Measurements from ENCODE around the gene ASTN2.

ASTN2 gene

GRCh38 chr9:117101008-117101407, 313.8 kb downstream of the ASTN2 start:
- H3K9ac ChIP-seq (ENCODE audit: low read depth, low read length), result no peak overlapping the region
- H3K79me2 ChIP-seq (ENCODE audit: insufficient read depth, low read length), result no peaks in the 10 kb centered on the region
- no peaks in the 10 kb centered on the region for H3K27me3 ChIP-seq (ENCODE audit: insufficient read depth, low read length, poor library complexity)
- H2AFZ ChIP-seq (ENCODE audit: low read depth, low read length), result no peak overlapping the region
- TF ChIP-seq CTCF (IDR thresholded peaks at IDR 0.05; ENCODE audit: borderline replicate concordance, extremely low read depth, low read length, poor library complexity, severe bottlenecking), result no peak
- TF ChIP-seq EZH2 (IDR thresholded peaks at IDR 0.05; ENCODE audit: borderline replicate concordance, low read depth, low read length, severe bottlenecking), result no peak
- no peak overlapping the region for H3K27ac ChIP-seq (ENCODE audit: low read length)
- H3K4me3 ChIP-seq (ENCODE audit: low read depth in 1 of 2, low read length in 2 of 2), result no peak overlapping the region
- no peaks in the 10 kb centered on the region for H3K36me3 ChIP-seq (ENCODE audit: insufficient read depth, low read length)
- no peaks in the 10 kb centered on the region for H4K20me1 ChIP-seq (ENCODE audit: insufficient read depth, low read length)
- no peak for DNase-seq
- H3K4me1 ChIP-seq (ENCODE audit: insufficient read depth, low read length), result no peaks in the 10 kb centered on the region
- ATAC-seq (ENCODE audit: insufficient read depth, low read depth), result no peak
- no peak overlapping the region for H3K4me2 ChIP-seq (ENCODE audit: insufficient read depth, low read length)
- no peaks in the 10 kb centered on the region for H3K9me3 ChIP-seq (ENCODE audit: insufficient read depth, low read length, severe bottlenecking)

DNA sequence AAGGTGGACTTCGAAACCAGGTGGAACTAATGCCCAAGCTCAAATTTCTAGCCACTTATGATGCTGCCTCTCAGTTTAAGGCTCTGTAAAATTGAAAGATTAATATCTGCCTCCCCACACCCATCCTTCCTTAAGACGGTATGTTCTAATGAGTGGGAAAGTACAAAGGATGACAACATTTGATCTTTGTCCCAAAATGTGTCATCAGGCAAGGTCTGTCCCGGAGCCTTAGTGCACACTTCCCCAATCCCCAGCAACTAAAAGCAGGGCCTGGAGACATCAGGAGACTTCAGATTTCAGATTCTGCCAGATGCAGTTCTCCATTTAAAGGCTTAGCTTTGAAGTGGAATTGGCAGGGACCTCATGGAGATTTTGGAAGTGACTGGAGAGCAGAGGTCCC, 316.5 kb downstream of the ASTN2 start:
- Histone ChIP-seq H3K9me3 (ENCODE audit: insufficient read depth, low read length, severe bottlenecking) (no peaks in the 10 kb centered on the region), H3K4me3 (ENCODE audit: low read depth in 1 of 2, low read length in 2 of 2) (no peak overlapping the region), H3K79me2 (ENCODE audit: insufficient read depth, low read length) (no peaks in the 10 kb centered on the region), H3K4me2 (ENCODE audit: insufficient read depth, low read length) (no peak overlapping the region), H2AFZ (ENCODE audit: low read depth, low read length) (no peak overlapping the region), H3K27me3 (ENCODE audit: insufficient read depth, low read length, poor library complexity) (no peaks in the 10 kb centered on the region), H3K4me1 (ENCODE audit: insufficient read depth, low read length) (no peaks in the 10 kb centered on the region), H3K9ac (ENCODE audit: low read depth, low read length) (no peak overlapping the region), H3K27ac (ENCODE audit: low read length) (no peak overlapping the region), H4K20me1 (ENCODE audit: insufficient read depth, low read length) (no peaks in the 10 kb centered on the region), H3K36me3 (ENCODE audit: insufficient read depth, low read length) (no peaks in the 10 kb centered on the region)
- TF ChIP-seq CTCF (IDR thresholded peaks at IDR 0.05; ENCODE audit: borderline replicate concordance, extremely low read depth, low read length, poor library complexity, severe bottlenecking), result no peak
- no peak for TF ChIP-seq EZH2 (IDR thresholded peaks at IDR 0.05; ENCODE audit: borderline replicate concordance, low read depth, low read length, severe bottlenecking)
- no peak for ATAC-seq (ENCODE audit: insufficient read depth, low read depth)
- no peak for DNase-seq

- Histone ChIP-seq H3K4me1 (ENCODE audit: insufficient read depth, low read length) (no peaks in the 10 kb centered on the region), H3K27me3 (ENCODE audit: insufficient read depth, low read length, poor library complexity) (no peaks in the 10 kb centered on the region), H3K4me2 (ENCODE audit: insufficient read depth, low read length) (no peak overlapping the region), H3K27ac (ENCODE audit: low read length) (no peak overlapping the region), H3K4me3 (ENCODE audit: low read depth in 1 of 2, low read length in 2 of 2) (no peak overlapping the region), H3K9me3 (ENCODE audit: insufficient read depth, low read length, severe bottlenecking) (no peaks in the 10 kb centered on the region), H3K36me3 (ENCODE audit: insufficient read depth, low read length) (no peaks in the 10 kb centered on the region), H2AFZ (ENCODE audit: low read depth, low read length) (no peak overlapping the region), H3K79me2 (ENCODE audit: insufficient read depth, low read length) (no peaks in the 10 kb centered on the region), H3K9ac (ENCODE audit: low read depth, low read length) (no peak overlapping the region), H4K20me1 (ENCODE audit: insufficient read depth, low read length) (no peaks in the 10 kb centered on the region)
- DNase-seq, result no peak
- ATAC-seq (ENCODE audit: insufficient read depth, low read depth), result no peak
- TF ChIP-seq CTCF (IDR thresholded peaks at IDR 0.05; ENCODE audit: borderline replicate concordance, extremely low read depth, low read length, poor library complexity, severe bottlenecking), result no peak
- TF ChIP-seq EZH2 (IDR thresholded peaks at IDR 0.05; ENCODE audit: borderline replicate concordance, low read depth, low read length, severe bottlenecking), result no peak
Observed at GRCh38 chr9:117097761-117098160, 317.1 kb downstream of the ASTN2 start.

DNA sequence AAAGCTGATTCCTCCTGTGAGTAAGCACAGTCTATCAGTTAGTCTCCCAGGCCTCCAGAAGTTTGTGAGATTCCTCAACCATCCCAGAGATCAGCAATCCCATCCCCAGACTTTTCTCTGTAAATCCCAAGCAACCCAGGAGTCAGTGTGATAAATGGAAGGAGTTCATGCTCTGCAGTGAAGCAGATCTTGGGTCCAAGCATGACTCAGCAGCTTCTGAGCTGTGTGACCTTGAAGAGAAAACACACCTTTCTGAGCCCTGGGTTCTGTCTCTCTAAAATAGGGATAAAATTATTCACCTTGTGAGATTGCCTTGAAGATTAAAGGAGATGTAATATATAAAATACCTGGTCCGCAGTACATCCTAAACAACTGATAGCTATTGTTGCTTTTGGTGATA, 318.7 kb downstream of the ASTN2 start:
- TF ChIP-seq EZH2 (IDR thresholded peaks at IDR 0.05; ENCODE audit: borderline replicate concordance, low read depth, low read length, severe bottlenecking) (no peak), CTCF (IDR thresholded peaks at IDR 0.05; ENCODE audit: borderline replicate concordance, extremely low read depth, low read length, poor library complexity, severe bottlenecking) (no peak)

More for the DNA sequence above, 318.7 kb downstream of the ASTN2 start:
- Histone ChIP-seq H3K9ac (ENCODE audit: low read depth, low read length) (no peak overlapping the region), H3K79me2 (ENCODE audit: insufficient read depth, low read length) (no peaks in the 10 kb centered on the region), H3K4me3 (ENCODE audit: low read depth in 1 of 2, low read length in 2 of 2) (no peak overlapping the region), H2AFZ (ENCODE audit: low read depth, low read length) (no peak overlapping the region), H3K27me3 (ENCODE audit: insufficient read depth, low read length, poor library complexity) (no peaks in the 10 kb centered on the region), H3K4me2 (ENCODE audit: insufficient read depth, low read length) (no peak overlapping the region), H4K20me1 (ENCODE audit: insufficient read depth, low read length) (no peaks in the 10 kb centered on the region), H3K9me3 (ENCODE audit: insufficient read depth, low read length, severe bottlenecking) (no peaks in the 10 kb centered on the region), H3K36me3 (ENCODE audit: insufficient read depth, low read length) (no peaks in the 10 kb centered on the region), H3K4me1 (ENCODE audit: insufficient read depth, low read length) (no peaks in the 10 kb centered on the region), H3K27ac (ENCODE audit: low read length) (no peak overlapping the region)
- DNase-seq (no peak), ATAC-seq (ENCODE audit: insufficient read depth, low read depth) (no peak)

All from DND-41 (cell line).